Myocyte (in vitro differentiated cells): Measurements from ENCODE around the gene PROCR. TPM values are rescaled to one million over a fixed set of nuclear protein-coding genes. Genes with fewer than 3 reads are reported as not detected.
"Not testable (repeated sequence)": the region's sequence is repeated elsewhere in the genome, so short reads cannot be mapped to it uniquely, and the experiment has no call there.

Source experiments
- DNase-seq: peaks from one replicate; pipeline ENCODE4 v3.0.0-alpha.2; 2012; ENCODE audit warnings: low read depth
- polyA plus RNA-seq: library from polyadenylated mRNA; unstranded; fragments of >200 nt; gene quantifications from one replicate; pipeline ENCODE4 v1.2.1, GENCODE V29; 2012; ENCODE audit warnings: missing spikeins
- total RNA-seq: library from RNA; depleted of rRNA; stranded (reverse); fragments of >200 nt; gene quantifications from 2 replicates; pipeline ENCODE4 v1.2.3, GENCODE V29; 2014

Gene PROCR
- 3.5 and 3.6 TPM in 2 replicates for total RNA-seq
- 4.5 TPM for polyA plus RNA-seq

GRCh38 chr20:35171753-35172433, at the start of gene PROCR:
TSS of gene PROCR (plus strand) at chr20:35172072. CDS start at chr20:35172155, 83 bp downstream.
- peak; percentile 68 for DNase-seq

GRCh38 chr20:35122756-35123405, 49.0 kb upstream of the PROCR start:
- DNase-seq: no peak

GRCh38 chr20:35125753-35126152, 46.1 kb upstream of the PROCR start:
- no peak for DNase-seq

- no peak for DNase-seq
Measured at GRCh38 chr20:35129647-35130069, 42.2 kb upstream of the PROCR start.

GRCh38 chr20:35131934-35132333, 39.9 kb upstream of the PROCR start:
- no peak for DNase-seq

GRCh38 chr20:35133031-35133430, 38.8 kb upstream of the PROCR start:
- no peak for DNase-seq

GRCh38 chr20:35133735-35134134, 38.1 kb upstream of the PROCR start:
- DNase-seq: no peak

GRCh38 chr20:35134472-35134871, 37.4 kb upstream of the PROCR start:
- no peak for DNase-seq

- DNase-seq: no peak
Measured at GRCh38 chr20:35134880-35135279, 37.0 kb upstream of the PROCR start.

GRCh38 chr20:35135867-35136586, 35.8 kb upstream of the PROCR start:
- DNase-seq: no peak

GRCh38 chr20:35144694-35145093, 27.2 kb upstream of the PROCR start:
- DNase-seq: no peak

- DNase-seq: peak; percentile 57
Measured at GRCh38 chr20:35145141-35145564, 26.7 kb upstream of the PROCR start.

GRCh38 chr20:35146299-35146919, 25.5 kb upstream of the PROCR start:
- peak; percentile 24 for DNase-seq

- peak; percentile 96 for DNase-seq
Measured at GRCh38 chr20:35146920-35147574, 24.8 kb upstream of the PROCR start, which contains the start of gene EDEM2. TSS of gene EDEM2 (minus strand) at chr20:35147336. CDS start at chr20:35147258, 78 bp downstream.

GRCh38 chr20:35147575-35148071, 24.2 kb upstream of the PROCR start:
- peak; percentile 1 for DNase-seq

GRCh38 chr20:35150846-35151579, 20.9 kb upstream of the PROCR start:
- DNase-seq: no peak

- peak; percentile 16 for DNase-seq
Measured at GRCh38 chr20:35151736-35152135, 20.1 kb upstream of the PROCR start.

GRCh38 chr20:35155936-35156335, 15.9 kb upstream of the PROCR start:
- no peak for DNase-seq

- no peak for DNase-seq
Measured at GRCh38 chr20:35156978-35157377, 14.9 kb upstream of the PROCR start.

- DNase-seq: not testable (repeated sequence)
Measured at GRCh38 chr20:35160341-35160740, 11.5 kb upstream of the PROCR start.
